NCI-H526 treated with DMSO at 0.1 percent for 48 hours (cell line): ENCODE results near the gene PDCD11.
"Not testable (repeated sequence)": the region's sequence is repeated elsewhere in the genome, so short reads cannot be mapped to it uniquely, and the experiment has no call there.

Experiments
- DNase-seq: peaks from one replicate; lab custom pipeline; 2025; lab: John Stamatoyannopoulos, UW

The PDCD11 gene, protein sequence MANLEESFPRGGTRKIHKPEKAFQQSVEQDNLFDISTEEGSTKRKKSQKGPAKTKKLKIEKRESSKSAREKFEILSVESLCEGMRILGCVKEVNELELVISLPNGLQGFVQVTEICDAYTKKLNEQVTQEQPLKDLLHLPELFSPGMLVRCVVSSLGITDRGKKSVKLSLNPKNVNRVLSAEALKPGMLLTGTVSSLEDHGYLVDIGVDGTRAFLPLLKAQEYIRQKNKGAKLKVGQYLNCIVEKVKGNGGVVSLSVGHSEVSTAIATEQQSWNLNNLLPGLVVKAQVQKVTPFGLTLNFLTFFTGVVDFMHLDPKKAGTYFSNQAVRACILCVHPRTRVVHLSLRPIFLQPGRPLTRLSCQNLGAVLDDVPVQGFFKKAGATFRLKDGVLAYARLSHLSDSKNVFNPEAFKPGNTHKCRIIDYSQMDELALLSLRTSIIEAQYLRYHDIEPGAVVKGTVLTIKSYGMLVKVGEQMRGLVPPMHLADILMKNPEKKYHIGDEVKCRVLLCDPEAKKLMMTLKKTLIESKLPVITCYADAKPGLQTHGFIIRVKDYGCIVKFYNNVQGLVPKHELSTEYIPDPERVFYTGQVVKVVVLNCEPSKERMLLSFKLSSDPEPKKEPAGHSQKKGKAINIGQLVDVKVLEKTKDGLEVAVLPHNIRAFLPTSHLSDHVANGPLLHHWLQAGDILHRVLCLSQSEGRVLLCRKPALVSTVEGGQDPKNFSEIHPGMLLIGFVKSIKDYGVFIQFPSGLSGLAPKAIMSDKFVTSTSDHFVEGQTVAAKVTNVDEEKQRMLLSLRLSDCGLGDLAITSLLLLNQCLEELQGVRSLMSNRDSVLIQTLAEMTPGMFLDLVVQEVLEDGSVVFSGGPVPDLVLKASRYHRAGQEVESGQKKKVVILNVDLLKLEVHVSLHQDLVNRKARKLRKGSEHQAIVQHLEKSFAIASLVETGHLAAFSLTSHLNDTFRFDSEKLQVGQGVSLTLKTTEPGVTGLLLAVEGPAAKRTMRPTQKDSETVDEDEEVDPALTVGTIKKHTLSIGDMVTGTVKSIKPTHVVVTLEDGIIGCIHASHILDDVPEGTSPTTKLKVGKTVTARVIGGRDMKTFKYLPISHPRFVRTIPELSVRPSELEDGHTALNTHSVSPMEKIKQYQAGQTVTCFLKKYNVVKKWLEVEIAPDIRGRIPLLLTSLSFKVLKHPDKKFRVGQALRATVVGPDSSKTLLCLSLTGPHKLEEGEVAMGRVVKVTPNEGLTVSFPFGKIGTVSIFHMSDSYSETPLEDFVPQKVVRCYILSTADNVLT (N-terminal part only)

DNA sequence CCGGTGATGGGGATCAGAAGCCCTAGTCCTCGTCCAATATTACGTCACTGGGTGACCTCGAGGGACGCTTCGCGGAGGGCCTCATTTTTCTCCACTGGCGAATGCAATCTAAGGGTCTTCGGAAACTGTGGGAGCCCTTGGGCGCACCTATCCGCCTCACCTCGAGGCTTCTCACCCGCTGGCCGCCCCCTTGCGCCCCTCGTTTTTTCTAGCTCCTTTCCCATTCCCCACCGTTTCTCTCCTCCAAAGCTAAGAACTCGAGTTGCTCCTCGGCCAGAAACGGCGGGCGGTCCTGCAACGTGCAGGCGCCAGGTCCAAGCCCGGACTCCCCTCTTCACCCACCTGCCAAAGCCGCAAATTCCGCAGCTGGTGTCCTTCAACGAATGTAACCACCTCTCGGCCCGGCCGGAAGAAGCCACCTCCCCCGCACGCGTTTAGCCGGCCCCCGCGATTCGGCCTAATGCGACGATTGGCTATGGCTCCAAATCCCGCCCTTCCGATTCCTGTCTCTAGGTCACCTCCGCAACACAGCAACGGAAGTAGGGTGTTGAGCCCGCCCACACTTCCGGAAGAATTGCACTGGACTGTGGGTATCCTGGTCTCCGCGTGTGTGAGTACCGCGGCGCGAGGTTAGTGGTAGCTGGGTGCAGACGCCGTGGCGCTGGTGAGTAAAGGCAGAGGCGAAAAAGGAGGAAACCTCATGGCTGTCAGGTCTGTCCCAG is at the start of gene PDCD11, which contains the start of gene ATP5MK:
Gene PDCD11 (plus strand): TSS at position 560 of the 722 bp plus-strand sequence. CDS start 1,801 bp downstream, outside the sequence.
Gene ATP5MK (minus strand): TSS at position 409 of the 722 bp plus-strand sequence. CDS start 4,018 bp downstream, outside the sequence.
- DNase-seq: peak; percentile 91

DNA sequence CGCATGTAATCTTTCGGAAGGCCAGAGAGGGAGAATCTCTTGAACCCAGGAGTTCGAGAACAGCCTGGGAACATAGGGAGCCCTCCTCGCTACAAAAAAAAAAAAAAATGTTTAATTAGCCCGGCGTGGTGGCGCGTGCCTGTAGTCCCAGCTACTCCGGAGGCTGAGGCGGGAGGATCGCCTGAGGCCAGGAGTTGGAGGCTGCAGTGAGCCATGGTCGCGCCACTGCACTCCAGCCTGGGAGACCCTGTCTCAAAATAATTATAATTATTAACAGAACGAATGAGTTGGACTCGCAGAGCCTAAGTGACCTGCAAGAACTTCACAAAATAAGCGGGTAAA is 46.3 kb upstream of the PDCD11 start:
- no peak for DNase-seq

DNA sequence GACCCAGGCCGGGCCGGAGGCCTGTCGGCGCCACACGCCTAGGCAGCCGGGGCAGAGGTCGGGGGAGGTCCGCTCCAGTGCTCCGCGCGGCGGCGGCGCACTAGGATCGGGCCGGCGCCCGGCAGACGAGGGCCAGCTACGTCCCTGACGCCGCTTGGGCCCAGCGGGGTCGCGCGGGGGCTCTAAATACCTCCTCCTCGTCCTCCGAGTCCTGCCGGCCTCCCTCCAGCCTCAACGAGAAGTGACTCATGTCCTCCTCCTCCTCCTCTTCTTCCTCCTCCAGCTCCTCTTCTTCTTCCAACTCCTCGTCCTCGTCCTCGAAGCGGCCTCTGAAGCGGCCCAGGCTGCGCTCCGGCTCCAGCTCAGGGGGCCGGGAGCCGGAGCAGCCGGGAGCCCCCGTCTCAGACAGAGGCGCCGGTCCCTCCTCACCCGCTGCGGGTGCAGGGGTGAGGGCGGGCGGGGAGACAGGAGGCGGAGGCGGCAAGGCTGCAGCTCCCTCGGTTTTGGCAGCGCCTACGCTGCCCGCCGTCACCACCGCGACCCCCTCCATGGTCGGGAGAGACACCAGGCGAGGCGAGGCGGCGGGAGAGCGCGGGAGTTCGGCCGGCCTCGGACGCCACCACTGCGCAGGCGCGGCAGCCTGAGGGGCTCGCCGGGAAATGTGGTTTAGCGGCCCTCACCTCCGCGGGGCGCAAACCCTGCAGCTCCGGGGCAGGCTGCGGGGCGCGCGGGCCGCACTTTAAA is 45.7 kb upstream of the PDCD11 start, which contains the start of gene PCGF6:
Gene PCGF6 (minus strand): TSS at position 624 of the 744 bp plus-strand sequence. CDS start 74 bp downstream, at position 550.
- DNase-seq: peak; percentile 58

DNA sequence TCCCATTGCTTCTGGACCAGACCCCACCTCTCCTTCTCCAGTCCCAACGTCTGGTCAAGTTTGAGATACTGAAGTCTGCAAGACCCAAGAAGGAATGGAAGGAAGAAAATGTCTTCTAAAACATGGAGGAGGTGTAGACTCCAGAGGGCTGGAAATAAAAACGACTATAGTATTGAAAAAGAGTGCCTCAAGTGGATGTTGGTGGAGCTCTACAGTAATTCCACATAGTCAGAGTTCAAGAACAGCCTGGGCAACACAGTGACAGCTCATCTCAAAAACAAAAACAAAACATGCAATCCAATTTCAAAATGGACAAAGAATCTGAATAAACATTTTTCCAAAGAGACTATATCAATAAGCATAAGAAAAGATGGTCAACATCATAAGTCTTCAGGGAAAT is 43.1 kb upstream of the PDCD11 start:
- no peak for DNase-seq

DNA sequence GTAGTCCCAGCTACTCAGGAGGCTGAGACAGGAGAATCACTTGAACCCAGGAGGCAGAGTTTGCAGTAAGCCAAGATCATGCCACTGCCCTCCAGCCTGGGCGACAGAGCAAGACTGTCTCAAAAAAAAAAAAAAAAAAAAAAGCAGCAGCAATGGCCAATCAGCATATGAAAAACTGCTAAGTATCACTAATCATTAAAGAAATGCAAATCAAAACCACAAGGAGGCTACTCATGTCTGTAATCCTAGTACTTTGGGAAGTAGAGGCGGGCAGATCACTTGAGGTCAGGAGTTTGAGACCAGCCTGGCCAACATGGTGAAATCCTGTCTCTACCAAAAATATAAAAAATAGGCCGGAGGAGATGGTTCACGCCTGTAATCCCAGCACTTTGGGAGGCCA is 41.9 kb upstream of the PDCD11 start:
- DNase-seq: not testable (repeated sequence)

DNA sequence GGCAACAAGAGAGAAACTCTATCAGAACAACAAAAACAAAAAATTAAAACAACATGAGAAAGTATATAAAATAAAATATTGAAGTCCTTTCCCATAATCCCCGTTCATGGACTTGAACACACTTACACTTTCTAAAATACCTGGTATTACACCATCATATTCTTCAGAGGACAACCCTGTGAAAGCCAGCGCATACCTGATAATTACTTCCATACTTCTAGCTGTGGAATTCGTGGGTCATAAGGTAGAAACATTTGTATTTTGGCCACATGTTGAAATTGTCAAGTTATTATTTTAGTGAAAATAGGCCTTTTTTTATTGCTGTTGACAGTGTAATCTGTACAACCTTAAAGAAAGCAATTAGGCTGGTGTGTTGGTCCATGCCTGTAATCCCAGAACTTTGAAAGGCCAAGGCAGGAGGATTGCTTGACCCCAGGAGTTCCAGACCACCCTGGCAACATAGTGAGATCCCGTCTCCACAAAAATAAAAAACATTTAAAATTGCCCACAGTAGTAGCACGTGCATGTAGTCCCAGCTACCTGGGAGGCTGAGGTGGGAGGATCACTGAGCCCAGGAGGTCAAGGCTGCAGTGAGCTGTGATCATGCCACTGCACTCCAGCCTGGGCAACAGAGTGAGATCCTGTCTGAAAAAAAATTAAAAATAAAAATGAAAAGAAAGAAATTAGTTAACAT is 40.4 kb upstream of the PDCD11 start:
- no peak for DNase-seq

DNA sequence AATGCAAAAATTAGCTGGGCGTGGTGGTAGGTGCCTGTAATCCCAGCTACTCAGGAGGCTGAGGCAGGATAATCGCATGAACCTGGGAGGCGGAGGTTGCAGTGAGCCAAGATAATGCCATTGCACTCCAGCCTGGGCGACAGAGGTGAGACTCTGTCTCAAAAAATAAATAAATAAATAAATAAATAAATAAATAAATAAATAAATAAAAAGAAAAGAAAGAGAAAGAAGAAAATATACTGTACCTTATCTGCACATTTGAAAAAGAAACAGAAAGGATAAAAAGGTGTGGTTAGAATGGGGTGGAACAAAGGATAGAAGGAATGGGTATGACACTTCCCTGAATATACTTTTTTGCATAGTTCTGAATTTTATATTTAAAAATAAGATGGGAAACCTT is 36.9 kb upstream of the PDCD11 start:
- DNase-seq: not testable (repeated sequence)

DNA sequence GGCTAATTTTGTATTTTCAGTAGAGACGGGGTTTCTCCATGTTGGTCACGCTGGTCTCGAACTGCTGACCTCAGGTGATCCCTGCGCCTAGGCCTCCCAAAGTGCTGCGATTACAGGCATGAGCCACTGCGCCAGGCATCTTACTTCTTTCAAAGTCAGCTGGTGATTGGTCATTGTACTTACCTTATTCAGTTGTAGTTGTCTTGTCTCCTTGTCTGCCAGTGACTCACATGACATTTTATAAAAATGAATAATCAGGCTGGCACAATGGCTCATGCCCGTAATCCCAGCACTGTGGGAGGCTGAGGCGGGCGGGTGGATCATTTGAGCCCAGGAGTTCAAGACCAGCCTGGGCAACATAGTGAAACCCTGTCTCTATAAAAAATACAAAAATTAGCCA is 35.6 kb upstream of the PDCD11 start:
- not testable (repeated sequence) for DNase-seq

DNA sequence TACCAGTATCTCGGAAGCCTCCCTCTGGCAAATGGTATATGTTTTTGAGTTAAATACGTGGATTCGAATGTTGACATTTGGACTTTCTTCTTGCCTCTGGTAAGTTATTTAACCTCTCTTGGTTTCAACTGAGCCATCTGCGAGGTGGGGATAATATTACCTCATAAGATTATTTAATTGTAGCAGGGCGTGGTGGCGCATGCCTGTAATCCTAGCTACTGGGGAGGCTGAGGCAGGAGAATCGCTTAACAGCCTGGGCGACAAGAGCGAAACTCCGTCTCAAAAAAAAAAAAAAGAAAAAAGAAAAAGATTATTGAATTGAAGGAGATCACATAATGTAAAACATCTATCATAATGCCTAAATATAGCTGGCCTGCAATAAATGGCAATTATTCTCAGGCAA is 29.0 kb upstream of the PDCD11 start:
- DNase-seq: no peak

DNA sequence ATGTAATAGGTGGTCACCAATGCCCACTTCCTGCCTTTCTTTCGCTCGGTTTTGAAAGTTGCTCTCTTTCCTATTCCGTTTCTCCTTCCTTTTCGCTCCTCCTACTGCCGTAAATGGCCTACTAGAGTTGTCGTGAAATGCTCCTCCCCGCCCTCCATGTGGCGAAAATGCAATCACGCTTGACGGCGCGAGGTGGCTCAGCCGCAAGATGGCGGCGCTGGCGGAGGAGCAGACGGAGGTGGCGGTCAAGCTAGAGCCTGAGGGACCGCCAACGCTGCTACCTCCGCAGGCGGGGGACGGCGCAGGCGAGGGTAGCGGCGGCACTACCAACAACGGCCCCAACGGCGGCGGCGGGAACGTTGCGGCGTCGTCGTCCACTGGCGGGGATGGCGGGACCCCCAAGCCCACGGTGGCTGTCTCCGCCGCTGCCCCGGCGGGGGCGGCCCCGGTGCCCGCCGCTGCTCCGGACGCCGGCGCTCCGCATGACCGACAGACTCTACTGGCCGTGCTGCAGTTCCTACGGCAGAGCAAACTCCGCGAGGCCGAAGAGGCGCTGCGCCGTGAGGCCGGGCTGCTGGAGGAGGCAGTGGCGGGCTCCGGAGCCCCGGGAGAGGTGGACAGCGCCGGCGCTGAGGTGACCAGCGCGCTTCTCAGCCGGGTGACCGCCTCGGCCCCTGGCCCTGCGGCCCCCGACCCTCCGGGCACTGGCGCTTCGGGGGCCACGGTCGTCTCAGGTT is 28.5 kb upstream of the PDCD11 start, which contains the start of gene TAF5:
Gene TAF5 (plus strand): TSS at position 195 of the 737 bp plus-strand sequence. CDS start 14 bp downstream, at position 209.
- DNase-seq: peak; percentile 91

DNA sequence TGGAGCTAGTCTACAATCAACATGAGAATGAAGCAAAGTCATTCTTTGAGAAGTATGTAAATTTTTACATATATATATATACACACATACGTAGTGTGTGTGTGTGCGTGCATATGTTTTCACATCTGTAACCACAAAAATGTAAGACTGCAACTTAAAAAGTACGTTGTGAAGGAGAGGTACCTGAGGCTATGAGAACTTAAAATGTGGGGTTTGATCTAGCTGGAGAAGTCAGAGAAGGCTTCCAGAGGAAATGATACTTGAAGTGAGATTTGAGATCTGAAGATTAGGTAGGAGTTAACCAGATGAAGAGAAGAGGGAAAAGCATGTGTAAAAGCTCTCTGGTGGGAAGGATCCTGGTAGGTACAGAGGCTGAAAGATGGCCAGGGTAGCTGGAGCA is 22.9 kb upstream of the PDCD11 start:
- DNase-seq: no peak

DNA sequence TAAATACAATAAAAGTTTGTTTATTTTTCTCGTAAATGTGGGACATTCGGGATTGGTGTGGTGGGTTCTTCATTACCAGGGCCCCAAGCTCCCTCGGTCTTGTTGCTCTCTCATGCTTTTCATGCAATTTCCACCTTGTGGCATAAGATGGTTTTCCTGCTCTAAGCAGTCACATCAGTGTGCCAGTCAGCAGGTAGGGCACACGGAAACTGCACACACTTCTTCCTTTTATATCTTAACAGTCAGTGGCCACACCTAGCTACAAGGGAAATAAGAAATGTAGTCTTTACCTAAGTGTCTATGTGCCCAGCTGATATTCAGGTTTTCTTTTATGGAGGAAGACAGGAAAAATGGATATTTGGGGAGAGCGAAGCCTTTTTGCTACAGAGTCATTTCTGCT is 22.2 kb upstream of the PDCD11 start:
- no peak for DNase-seq

DNA sequence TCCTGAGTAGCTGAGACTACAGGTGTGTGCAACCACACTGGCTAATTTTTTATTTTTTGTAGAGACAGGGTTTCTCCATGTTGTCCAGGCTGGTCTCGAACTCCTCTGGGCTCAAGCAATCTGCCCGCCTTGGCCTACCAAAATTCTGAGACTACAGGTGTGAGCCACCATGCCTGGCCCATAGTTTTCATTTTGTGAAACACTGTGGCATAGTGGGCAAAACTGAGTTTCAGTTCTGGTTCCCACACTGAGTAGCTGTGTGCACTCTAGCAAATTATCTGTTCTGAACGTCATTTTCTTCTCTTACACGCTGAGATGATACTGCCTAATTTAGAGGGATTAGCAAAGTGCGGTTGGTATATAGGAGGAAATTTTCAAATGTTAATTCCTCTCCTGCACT is 13.7 kb upstream of the PDCD11 start:
- no peak for DNase-seq

DNA sequence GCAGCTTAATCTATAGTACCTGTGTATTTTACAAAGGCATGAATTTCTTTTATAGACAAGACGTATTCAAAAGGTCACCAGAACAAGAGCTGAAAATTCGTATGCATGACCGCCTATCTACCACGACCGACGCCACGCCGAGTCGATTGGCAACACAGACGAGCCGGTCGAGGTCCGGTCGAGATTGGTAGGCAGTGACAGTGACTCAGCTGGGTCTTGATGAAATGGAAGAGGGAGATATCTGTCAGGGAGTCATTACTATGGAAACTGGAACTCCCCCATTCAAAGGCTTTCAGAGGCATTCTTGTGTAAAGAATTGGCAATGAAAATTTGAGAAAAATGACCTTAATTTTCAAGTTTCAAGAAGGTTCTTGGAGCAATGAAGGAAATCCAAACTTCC is 2.2 kb upstream of the PDCD11 start:
- DNase-seq: no peak

DNA sequence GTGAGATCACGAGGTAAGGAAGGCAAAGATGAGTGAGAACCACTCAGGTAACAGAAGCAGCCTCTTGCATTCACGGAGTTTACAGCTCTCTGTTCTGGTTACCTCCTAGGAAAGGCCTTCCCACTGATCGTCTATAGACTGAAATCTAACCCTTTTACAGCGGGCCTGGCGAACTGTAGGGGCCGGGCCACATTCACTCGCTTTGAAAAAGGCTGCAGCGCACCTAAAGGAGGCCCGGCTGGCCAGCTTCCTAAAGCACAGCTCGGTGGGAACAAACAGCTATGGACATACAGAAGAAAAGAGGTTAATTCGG is 716 bp upstream of the PDCD11 start:
- DNase-seq: no peak

DNA sequence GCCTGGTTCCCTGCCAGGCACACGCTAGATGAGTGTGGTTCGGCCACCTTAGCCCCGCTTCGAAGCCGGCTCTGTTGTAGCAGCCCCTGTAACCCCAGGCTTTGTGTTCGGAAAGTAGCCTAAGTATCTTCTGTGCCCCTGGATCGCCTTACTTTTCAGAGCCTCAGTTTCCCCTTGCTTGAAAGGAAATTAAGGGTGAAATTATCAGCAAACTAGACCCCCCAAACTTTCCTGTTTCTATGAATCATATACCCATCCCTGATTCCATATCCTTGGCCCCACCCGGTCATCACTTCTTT is 312 bp downstream of the PDCD11 start:
- DNase-seq: no peak

DNA sequence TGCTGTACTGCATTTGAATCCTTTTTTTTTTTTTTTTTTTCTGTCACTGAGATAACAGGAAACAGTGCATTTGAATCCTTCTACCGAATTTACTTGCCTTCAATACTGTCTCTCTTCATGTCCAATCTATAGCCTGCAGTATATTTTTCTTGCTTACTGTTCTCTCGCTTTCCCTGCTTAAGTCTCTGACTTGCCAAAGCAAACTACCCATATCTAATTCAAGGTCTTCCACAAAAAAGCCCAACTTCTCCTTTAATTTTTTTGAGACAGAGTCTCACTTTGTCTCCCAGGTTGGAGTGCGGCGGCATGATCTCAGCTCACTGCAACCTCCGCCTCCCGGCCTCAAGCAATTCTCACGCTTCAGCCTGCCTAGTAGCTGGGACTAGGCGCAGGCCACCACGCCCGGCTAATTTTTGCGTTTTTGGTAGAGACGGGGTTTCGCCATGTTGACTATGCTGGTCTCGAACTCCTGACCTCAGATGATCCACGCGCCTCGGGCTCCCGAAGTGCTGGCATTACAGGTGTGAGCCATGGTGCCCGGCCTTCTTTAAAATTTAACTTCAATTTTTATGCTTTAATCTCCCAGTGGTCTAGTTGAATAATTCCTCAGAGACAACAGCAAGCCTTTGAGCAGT is 882 bp downstream of the PDCD11 start:
- DNase-seq: no peak

DNA sequence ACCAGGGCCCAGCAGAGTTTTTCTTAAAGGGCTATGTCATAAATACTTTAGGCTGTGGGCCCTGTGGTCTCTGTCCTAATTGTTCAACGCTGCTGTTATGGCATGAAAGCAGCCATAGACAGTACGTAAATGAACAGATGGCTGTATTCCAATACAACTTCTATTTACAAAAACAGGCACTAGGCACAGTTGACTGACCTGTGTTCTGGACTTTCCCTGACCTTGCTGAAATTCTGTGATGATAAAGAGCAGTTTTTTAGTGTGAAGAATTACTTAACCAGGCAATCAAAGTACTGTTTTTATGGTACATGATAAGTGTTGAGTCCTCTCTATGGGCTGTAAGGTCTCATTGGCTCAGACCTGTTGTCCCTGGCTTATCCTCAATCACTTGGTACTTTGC is 17.1 kb downstream of the PDCD11 start:
- DNase-seq: no peak

DNA sequence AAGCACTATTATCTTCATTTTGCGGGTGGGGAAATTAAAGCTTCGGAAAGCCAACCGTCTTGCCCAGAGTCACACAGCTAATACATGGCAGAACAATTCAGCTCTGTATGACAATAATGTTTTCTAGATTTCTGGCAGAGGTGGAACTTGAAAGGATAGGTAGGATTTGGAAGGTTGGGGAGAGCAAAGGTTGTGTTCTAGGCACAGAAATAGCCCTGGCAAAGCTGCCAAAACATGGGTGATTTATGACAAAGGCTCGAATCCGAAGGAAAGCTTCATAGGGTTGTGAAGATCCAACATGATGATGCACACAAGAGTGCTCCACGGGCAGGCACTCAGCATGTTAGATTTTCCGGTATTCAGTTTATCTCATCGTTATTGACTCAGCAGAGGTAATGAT is 19.2 kb downstream of the PDCD11 start:
- no peak for DNase-seq
